HG02642 (cell line): ENCODE results near the gene SART1.
"Not testable (repeated sequence)": the region's sequence is repeated elsewhere in the genome, so short reads cannot be mapped to it uniquely, and the experiment has no call there.

ENCODE experiments used
- ATAC-seq: cut with Tn5 transposase; IDR thresholded peaks from one replicate; pipeline ENCODE4 v1.9.1; 2021; ENCODE audit warnings: mild to moderate bottlenecking; ENCODE audit not compliant: unreplicated experiment, poor library complexity

SART1 gene

GRCh38 chr11:65931773-65932557, 29.6 kb upstream of the SART1 start:
- no peak for ATAC-seq

GRCh38 chr11:65932558-65932919, 29.0 kb upstream of the SART1 start:
- no peak for ATAC-seq

- ATAC-seq: no peak
Measured at GRCh38 chr11:65934014-65934413, 27.5 kb upstream of the SART1 start.

- no peak for ATAC-seq
Measured at GRCh38 chr11:65937766-65938165, 23.8 kb upstream of the SART1 start.

GRCh38 chr11:65941720-65942310, 19.7 kb upstream of the SART1 start:
- no peak for ATAC-seq

- no peak for ATAC-seq
Measured at GRCh38 chr11:65942531-65942930, 19.0 kb upstream of the SART1 start.

- ATAC-seq: no peak
Measured at GRCh38 chr11:65944191-65944590, 17.3 kb upstream of the SART1 start.

- ATAC-seq: no peak
Measured at GRCh38 chr11:65944767-65945166, 16.8 kb upstream of the SART1 start.

- no peak for ATAC-seq
Measured at GRCh38 chr11:65945430-65945911, 16.1 kb upstream of the SART1 start, which contains the start of gene TSGA10IP. TSS of gene TSGA10IP (plus strand) at chr11:65945480. CDS start at chr11:65945676, 196 bp downstream.

- ATAC-seq: no peak
Measured at GRCh38 chr11:65945941-65946558, 15.5 kb upstream of the SART1 start.

- no peak for ATAC-seq
Measured at GRCh38 chr11:65946655-65947054, 14.9 kb upstream of the SART1 start.

- ATAC-seq: no peak
Measured at GRCh38 chr11:65947133-65947532, 14.4 kb upstream of the SART1 start.

- ATAC-seq: no peak
Measured at GRCh38 chr11:65947603-65948125, 13.9 kb upstream of the SART1 start.

GRCh38 chr11:65950711-65951110, 10.8 kb upstream of the SART1 start:
- not testable (repeated sequence) for ATAC-seq

GRCh38 chr11:65951641-65952040, 9.9 kb upstream of the SART1 start:
- not testable (repeated sequence) for ATAC-seq

- no peak for ATAC-seq
Measured at GRCh38 chr11:65952052-65952521, 9.4 kb upstream of the SART1 start.

- ATAC-seq: no peak
Measured at GRCh38 chr11:65953471-65953870, 8.1 kb upstream of the SART1 start.

- ATAC-seq: no peak
Measured at GRCh38 chr11:65954771-65955170, 6.8 kb upstream of the SART1 start.

- no peak for ATAC-seq
Measured at GRCh38 chr11:65958291-65958690, 3.2 kb upstream of the SART1 start.

- ATAC-seq: no peak
Measured at GRCh38 chr11:65958774-65959420, 2.6 kb upstream of the SART1 start.
